Kidney epithelial cell (primary cell): ENCODE results near the gene WDR45B. TPM values are rescaled to one million over a fixed set of nuclear protein-coding genes. Genes with fewer than 3 reads are reported as not detected.
"Not testable (repeated sequence)": the region's sequence is repeated elsewhere in the genome, so short reads cannot be mapped to it uniquely, and the experiment has no call there.

Experiments used
- DNase-seq: peaks from one replicate; pipeline ENCODE4 v3.0.0-alpha.2; 2010; ENCODE audit warnings: low read depth
- H3K27me3 ChIP-seq: 2 replicates; pipeline ENCODE4 v1.6.0; 2011; ENCODE audit warnings: low read length; ENCODE audit not compliant: control insufficient read depth, insufficient read depth
- H3K36me3 ChIP-seq: 2 replicates; pipeline ENCODE4 v1.5.1; 2011; ENCODE audit warnings: low read length; ENCODE audit not compliant: control insufficient read depth, insufficient read depth
- H3K4me3 ChIP-seq: 2 replicates; pipeline ENCODE4 v1.5.1; 2011; ENCODE audit warnings: low read depth, mild to moderate bottlenecking, control low read depth, low read length
- total RNA-seq: library from RNA; depleted of rRNA; stranded (reverse); fragments of >200 nt; gene quantifications from 2 replicates; pipeline ENCODE4 v1.2.3, GENCODE V29; 2015
- TF ChIP-seq, protein P1 (sequence below): IDR thresholded peaks from 2 replicates; pipeline ENCODE4 v1.5.1; 2011; ENCODE audit warnings: mild to moderate bottlenecking, moderate library complexity, low read length, control low read depth, inconsistent platforms; ENCODE audit not compliant: insufficient read depth, poor library complexity, severe bottlenecking

The WDR45B gene
- total RNA-seq, 1 donor from 2014 or later, result 102 TPM

DNA sequence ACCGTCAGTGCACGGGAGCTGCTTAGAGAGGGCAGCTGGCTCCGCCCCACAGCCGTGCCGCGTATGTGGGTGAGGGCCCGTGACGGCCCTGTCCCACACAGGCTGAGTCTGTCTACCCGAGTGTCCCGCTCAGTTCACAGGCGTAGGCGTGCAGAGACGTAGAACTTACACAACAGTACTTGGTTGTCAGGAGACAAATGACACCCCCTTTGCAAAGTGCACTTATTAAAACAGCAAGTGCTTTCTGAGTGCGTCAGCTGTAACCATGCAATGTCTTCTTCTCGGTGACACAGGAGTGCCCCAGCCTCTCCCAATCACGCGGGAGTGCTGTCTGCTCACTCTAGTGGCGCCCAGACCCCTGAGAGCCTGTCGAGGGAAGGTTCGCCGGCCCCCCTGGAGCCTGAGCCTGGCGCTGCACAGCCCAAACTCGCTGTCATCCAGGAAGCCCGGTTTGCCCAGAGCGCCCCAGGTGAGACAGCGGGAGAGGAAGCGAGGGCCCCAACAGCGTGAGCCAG lies 64.5 kb downstream of the WDR45B start:
- no peak for DNase-seq
- Histone ChIP-seq H3K27me3 (no peaks in the 10 kb centered on the region), H3K4me3 (no peak overlapping the region), H3K36me3 (peaks cover 1% of the 10 kb centered on the region)
- TF ChIP-seq, protein P1, sequence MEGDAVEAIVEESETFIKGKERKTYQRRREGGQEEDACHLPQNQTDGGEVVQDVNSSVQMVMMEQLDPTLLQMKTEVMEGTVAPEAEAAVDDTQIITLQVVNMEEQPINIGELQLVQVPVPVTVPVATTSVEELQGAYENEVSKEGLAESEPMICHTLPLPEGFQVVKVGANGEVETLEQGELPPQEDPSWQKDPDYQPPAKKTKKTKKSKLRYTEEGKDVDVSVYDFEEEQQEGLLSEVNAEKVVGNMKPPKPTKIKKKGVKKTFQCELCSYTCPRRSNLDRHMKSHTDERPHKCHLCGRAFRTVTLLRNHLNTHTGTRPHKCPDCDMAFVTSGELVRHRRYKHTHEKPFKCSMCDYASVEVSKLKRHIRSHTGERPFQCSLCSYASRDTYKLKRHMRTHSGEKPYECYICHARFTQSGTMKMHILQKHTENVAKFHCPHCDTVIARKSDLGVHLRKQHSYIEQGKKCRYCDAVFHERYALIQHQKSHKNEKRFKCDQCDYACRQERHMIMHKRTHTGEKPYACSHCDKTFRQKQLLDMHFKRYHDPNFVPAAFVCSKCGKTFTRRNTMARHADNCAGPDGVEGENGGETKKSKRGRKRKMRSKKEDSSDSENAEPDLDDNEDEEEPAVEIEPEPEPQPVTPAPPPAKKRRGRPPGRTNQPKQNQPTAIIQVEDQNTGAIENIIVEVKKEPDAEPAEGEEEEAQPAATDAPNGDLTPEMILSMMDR, result no peak

DNA sequence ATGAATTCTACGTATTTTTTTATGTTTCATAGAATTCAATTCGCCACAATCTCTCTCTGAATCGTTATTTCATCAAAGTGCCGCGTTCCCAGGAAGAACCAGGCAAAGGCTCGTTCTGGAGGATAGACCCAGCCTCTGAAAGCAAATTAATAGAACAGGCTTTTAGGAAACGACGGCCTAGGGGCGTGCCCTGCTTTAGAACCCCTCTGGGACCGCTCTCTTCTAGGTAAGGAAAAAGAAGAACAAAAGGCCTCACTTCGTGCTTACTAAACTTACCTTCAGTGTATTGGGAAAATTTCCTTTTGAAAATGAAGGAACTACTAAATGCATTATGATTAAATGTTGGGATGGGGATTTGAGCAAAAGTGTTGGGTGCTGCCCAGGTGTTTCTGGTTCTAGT lies 65.5 kb downstream of the WDR45B start:
- Histone ChIP-seq H3K36me3 (peaks cover 1% of the 10 kb centered on the region), H3K27me3 (no peaks in the 10 kb centered on the region), H3K4me3 (no peak overlapping the region)
- TF ChIP-seq, protein P1, result no peak
- no peak for DNase-seq

DNA sequence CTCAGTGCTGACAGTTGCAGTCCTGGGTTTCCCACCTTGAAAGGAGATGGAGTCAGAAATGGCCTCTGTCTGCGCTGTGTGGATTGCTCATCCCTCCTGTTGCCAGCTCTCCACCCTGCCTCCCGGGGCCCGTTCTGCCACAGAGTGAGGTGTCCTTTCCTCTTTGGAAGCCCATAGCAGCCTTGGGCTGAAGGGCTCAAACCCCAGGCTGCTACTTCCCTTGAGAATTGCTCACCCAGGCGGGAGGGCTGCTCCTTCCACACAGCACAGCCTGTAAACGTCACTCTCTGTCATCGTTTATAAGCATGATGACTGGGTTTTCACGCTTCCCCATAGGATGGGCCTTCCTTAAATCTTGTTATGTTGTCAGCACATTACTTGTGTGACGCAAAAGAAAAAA lies 66.0 kb downstream of the WDR45B start:
- Histone ChIP-seq H3K36me3 (peaks cover 1% of the 10 kb centered on the region), H3K27me3 (no peaks in the 10 kb centered on the region), H3K4me3 (no peak overlapping the region)
- TF ChIP-seq, protein P1, result no peak
- DNase-seq, result no peak

DNA sequence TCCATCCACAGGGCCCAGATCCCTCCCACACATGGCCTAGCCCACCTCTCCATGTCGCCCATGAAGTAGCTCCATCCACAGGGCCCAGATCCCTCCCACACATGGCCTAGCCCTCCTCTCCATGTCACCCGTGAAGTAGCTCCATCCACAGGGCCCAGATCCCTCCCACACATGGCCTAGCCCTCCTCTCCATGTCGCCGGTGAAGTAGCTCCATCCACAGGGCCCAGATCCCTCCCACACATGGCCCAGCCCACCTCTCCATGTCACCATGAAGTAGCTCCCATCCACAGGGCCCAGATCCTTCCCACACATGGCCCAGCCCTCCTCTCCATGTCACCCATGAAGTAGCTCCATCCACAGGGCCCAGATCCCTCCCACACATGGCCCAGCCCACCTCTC lies 68.3 kb downstream of the WDR45B start:
- not testable (repeated sequence) for DNase-seq, H3K27me3 ChIP-seq, H3K36me3 ChIP-seq, H3K4me3 ChIP-seq

DNA sequence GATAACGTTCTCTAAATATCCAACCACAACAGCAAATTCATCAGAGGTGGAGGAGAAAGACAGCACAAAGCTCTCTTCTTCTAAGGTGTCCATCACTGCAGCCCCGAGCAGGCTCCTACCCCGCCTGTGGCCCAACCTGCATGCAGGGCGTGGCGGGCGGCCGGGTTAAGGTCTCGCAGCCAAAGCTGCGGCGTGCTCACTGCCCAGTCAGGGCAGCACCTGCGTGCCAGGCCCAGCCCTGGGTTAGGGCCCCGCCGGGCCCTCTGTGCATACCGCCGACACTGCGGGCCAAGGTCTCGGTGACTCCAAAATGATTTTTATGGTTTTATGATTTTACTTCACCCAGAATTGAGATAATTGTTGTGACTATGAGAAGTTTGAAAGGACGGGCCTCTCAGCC lies 70.9 kb downstream of the WDR45B start:
- TF ChIP-seq, protein P1, result no peak
- no peak for DNase-seq
- Histone ChIP-seq H3K27me3 (no peaks in the 10 kb centered on the region), H3K36me3 (no peaks in the 10 kb centered on the region), H3K4me3 (no peak overlapping the region)

DNA sequence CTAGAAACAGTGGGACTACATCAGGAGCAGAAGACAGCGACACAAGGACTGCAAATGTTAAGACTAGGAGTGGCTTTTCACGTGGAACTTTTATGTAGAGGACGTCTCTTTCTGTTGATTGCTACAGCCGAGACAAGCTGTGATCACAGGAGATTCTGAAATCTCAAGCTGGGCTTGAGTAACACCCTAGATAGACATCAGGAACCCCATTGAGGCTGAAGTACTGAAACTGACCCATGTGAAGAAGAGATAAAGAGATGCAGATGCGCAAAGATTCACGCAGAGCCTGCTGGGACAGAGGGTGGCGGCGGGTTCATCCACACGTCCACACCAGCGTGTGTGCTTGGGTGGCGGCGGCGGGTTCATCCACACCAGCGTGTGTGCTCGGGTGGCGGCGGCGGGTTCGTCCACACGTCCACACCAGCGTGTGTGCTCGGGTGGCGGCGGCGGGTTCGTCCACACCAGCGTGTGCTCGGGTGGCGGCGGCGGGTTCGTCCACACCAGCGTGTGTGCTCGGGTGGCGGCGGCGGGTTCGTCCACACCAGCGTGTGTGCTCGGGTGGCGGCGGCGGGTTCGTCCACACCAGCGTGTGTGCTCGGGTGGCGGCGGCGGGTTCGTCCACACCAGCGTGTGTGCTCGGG lies 72.5 kb downstream of the WDR45B start:
- not testable (repeated sequence) for H3K27me3 ChIP-seq, H3K36me3 ChIP-seq, H3K4me3 ChIP-seq, DNase-seq

DNA sequence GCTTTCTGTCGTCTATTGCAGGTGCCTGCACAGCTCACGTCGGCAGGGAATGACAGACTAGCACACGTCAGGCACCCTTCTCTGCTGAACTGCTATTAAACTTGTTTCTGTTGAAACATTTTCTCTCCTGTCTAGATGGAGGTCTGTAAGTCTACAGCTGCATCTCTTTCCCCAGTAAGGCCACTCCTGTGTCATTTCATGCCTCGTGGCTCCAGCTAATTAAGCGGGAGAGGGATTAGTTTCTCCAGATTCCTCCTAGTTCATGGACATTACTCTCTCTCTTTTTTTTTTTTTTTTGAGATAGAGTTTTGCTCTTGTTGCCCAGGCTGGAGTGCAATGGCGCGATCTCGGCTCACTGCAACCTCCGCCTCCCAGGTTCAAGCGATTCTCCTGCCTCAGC lies 74.2 kb downstream of the WDR45B start:
- no peak for DNase-seq
- Histone ChIP-seq H3K36me3 (no peaks in the 10 kb centered on the region), H3K27me3 (no peaks in the 10 kb centered on the region), H3K4me3 (no peak overlapping the region)
- TF ChIP-seq, protein P1, result no peak
